Fibroblast of lung (primary cell): ENCODE data around the gene DPP6. TPM values are rescaled to one million over a fixed set of nuclear protein-coding genes. Genes with fewer than 3 reads are reported as not detected.

ENCODE experiments used
- DNase-seq, 2 donors: peaks; one replicate each; pipeline versions ENCODE4 v3.0.0 to v3.0.0-alpha.2; 2010; ENCODE audit warnings: low read depth in 2 of 2
- H2AFZ ChIP-seq: 2 replicates; pipeline ENCODE4 v1.5.1; 2012; ENCODE audit warnings: low read length, control low read depth, inconsistent platforms
- H3K27ac ChIP-seq: 2 replicates; pipeline ENCODE4 v1.5.1; 2011; ENCODE audit warnings: low read length, control low read depth; ENCODE audit not compliant: insufficient read depth
- H3K27me3 ChIP-seq: 2 replicates; pipeline ENCODE4 v1.5.1; 2011; ENCODE audit warnings: mild to moderate bottlenecking, low read length; ENCODE audit not compliant: control insufficient read depth, insufficient read depth
- H3K36me3 ChIP-seq: 2 replicates; pipeline ENCODE4 v1.5.1; 2011; ENCODE audit warnings: low read length; ENCODE audit not compliant: control insufficient read depth, insufficient read depth
- H3K4me1 ChIP-seq: 2 replicates; pipeline ENCODE4 v1.5.1; 2011; ENCODE audit warnings: low read length; ENCODE audit not compliant: control insufficient read depth, insufficient read depth; ENCODE audit errors: extremely low read depth
- H3K4me2 ChIP-seq: 2 replicates; pipeline ENCODE4 v1.5.1; 2011; ENCODE audit warnings: low read length, control low read depth; ENCODE audit not compliant: insufficient read depth; ENCODE audit errors: extremely low read depth
- H3K4me3 ChIP-seq, 4 experiments: fragments of 200-600 bp in 1 of 4; sonication (generic) in 1 of 4; replicated peaks in 1 of 4; 2 replicates each; pipeline ENCODE4 v1.5.1; 2011 to 2016; ENCODE audit warnings: low read length in 4 of 4, low read depth in 3 of 4, mild to moderate bottlenecking in 3 of 4, control low read depth in 2 of 4, inconsistent platforms in 1 of 4, mixed read lengths in 1 of 4; ENCODE audit not compliant: insufficient read depth in 1 of 4; ENCODE audit errors: control extremely low read depth in 1 of 4
- H3K79me2 ChIP-seq: 2 replicates; pipeline ENCODE4 v1.5.1; 2012; ENCODE audit warnings: mild to moderate bottlenecking, low read length, inconsistent platforms; ENCODE audit not compliant: control insufficient read depth, insufficient read depth
- H3K9ac ChIP-seq: 2 replicates; pipeline ENCODE4 v1.5.1; 2011; ENCODE audit warnings: mild to moderate bottlenecking, low read length, control low read depth; ENCODE audit not compliant: insufficient read depth
- H3K9me3 ChIP-seq: 2 replicates; pipeline ENCODE4 v1.5.1; 2012; ENCODE audit warnings: low read depth, low read length; ENCODE audit not compliant: control insufficient read depth, insufficient read depth
- H4K20me1 ChIP-seq: 2 replicates; pipeline ENCODE4 v1.5.1; 2011; ENCODE audit warnings: low read length; ENCODE audit not compliant: control insufficient read depth, insufficient read depth; ENCODE audit errors: extremely low read depth
- CTCF ChIP-seq, 2 donors: IDR thresholded peaks in 1 of 2; conservative IDR thresholded peaks in 1 of 2; 1 replicate in 1 of 2; 2 replicates in 1 of 2; pipeline ENCODE4 v1.5.1; 2011 to 2012; ENCODE audit warnings: low read length in 2 of 2, control low read depth in 1 of 2, inconsistent platforms in 1 of 2, low read depth in 1 of 2, mild to moderate bottlenecking in 1 of 2
- EZH2 ChIP-seq: IDR thresholded peaks from 2 replicates; pipeline ENCODE4 v1.5.1; 2012; ENCODE audit warnings: low read length, control low read depth, mild to moderate bottlenecking; ENCODE audit errors: missing control alignments
- polyA plus RNA-seq, 2 donors: library from polyadenylated mRNA; depleted of rRNA in 1 of 2; stranded (reverse) in 1 of 2; unstranded in 1 of 2; fragments of >200 nt; gene quantifications; 2 replicates each; pipeline ENCODE4 v1.2.1, GENCODE V29; 2011 to 2012; ENCODE audit warnings: missing spikeins in 1 of 2
- total RNA-seq: library from RNA; depleted of rRNA; stranded (reverse); fragments of >200 nt; gene quantifications from 2 replicates; pipeline ENCODE4 v1.2.1, GENCODE V29; 2014

The DPP6 gene
- total and polyA plus RNA-seq, 2 donors (not counting 1 experiment from before 2014, with no cell fraction given) = not detected

DNA sequence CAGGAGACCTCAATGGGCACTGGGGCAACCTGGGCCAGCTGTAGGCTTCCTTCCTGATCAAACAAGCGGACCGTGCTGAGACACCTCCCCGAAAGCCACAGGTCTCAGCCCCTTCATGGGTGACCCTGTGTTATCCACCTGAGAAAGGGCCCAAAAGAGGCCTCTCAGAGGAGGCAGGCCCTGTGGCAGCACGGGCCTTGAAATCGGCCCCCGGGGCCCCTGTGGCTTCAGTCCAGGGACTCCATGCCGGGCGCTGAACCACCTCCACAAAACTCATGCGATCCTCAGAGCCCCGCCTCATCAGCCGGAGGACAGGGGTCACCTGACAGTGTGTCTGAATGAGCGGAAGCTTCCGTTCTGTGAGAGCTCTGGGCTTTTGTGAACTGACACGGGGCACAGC is 643.6 kb downstream of the DPP6 start:
- H3K79me2 ChIP-seq = no peaks in the 10 kb centered on the region
- TF ChIP-seq CTCF (conservative IDR thresholded peaks at IDR 0.05 in 1 of 2, IDR thresholded peaks at IDR 0.05 in 1 of 2; ENCODE audit: low read depth in 1 of 2, low read length in 2 of 2) (no peak), EZH2 (no peak)
- no peaks in the 10 kb centered on the region for H4K20me1 ChIP-seq
- H3K4me2 ChIP-seq = no peak overlapping the region
- H3K36me3 ChIP-seq = no peaks in the 10 kb centered on the region
- H3K27ac ChIP-seq = no peak overlapping the region
- H3K4me3 ChIP-seq = no peak overlapping the region
- H3K9ac ChIP-seq = no peak overlapping the region
- DNase-seq = no peak
- no peak overlapping the region for H2AFZ ChIP-seq
- H3K9me3 ChIP-seq = no peaks in the 10 kb centered on the region
- H3K27me3 ChIP-seq = no peaks in the 10 kb centered on the region
- H3K4me1 ChIP-seq = no peaks in the 10 kb centered on the region

GRCh38 chr7:154696556-154696955 is 644.4 kb downstream of the DPP6 start:
- H3K9ac ChIP-seq = no peak overlapping the region
- no peak overlapping the region for H2AFZ ChIP-seq
- H3K9me3 ChIP-seq = no peaks in the 10 kb centered on the region
- DNase-seq = peak in 1 of 2 donors; percentile 61
- no peaks in the 10 kb centered on the region for H3K4me1 ChIP-seq
- no peaks in the 10 kb centered on the region for H4K20me1 ChIP-seq
- no peaks in the 10 kb centered on the region for H3K27me3 ChIP-seq
- TF ChIP-seq EZH2 (no peak), CTCF (conservative IDR thresholded peaks at IDR 0.05 in 1 of 2, IDR thresholded peaks at IDR 0.05 in 1 of 2; ENCODE audit: low read depth in 1 of 2, low read length in 2 of 2) (no peak)
- no peak overlapping the region for H3K27ac ChIP-seq
- H3K79me2 ChIP-seq = no peaks in the 10 kb centered on the region
- no peak overlapping the region for H3K4me3 ChIP-seq
- H3K4me2 ChIP-seq = no peak overlapping the region
- no peaks in the 10 kb centered on the region for H3K36me3 ChIP-seq

- Histone ChIP-seq H3K36me3 (no peaks in the 10 kb centered on the region), H3K4me1 (no peaks in the 10 kb centered on the region), H2AFZ (no peak overlapping the region), H3K9me3 (no peaks in the 10 kb centered on the region), H4K20me1 (no peaks in the 10 kb centered on the region), H3K4me2 (no peak overlapping the region), H3K27me3 (no peaks in the 10 kb centered on the region), H3K79me2 (no peaks in the 10 kb centered on the region), H3K4me3 (no peak overlapping the region), H3K27ac (no peak overlapping the region), H3K9ac (no peak overlapping the region)
- TF ChIP-seq CTCF (conservative IDR thresholded peaks at IDR 0.05 in 1 of 2, IDR thresholded peaks at IDR 0.05 in 1 of 2; ENCODE audit: low read depth in 1 of 2, low read length in 2 of 2) = no peak
- no peak for TF ChIP-seq EZH2
- DNase-seq = peak in 1 of 2 donors; percentile 14
Measured at GRCh38 chr7:154698726-154699291, 646.6 kb downstream of the DPP6 start.
